Measurements from ENCODE around the gene BCL2.

The BCL2 gene

GRCh38 chr18:63179422-63179821 lies 140.1 kb downstream of the BCL2 start:
- DNase-seq = no peak

- no peak for DNase-seq
Measured at GRCh38 chr18:63178971-63179370, 140.6 kb downstream of the BCL2 start.

- DNase-seq = no peak
Measured at GRCh38 chr18:63177919-63178821, 141.4 kb downstream of the BCL2 start.

- no peak for DNase-seq
Measured at GRCh38 chr18:63177259-63177658, 142.3 kb downstream of the BCL2 start.

GRCh38 chr18:63175264-63175663 lies 144.3 kb downstream of the BCL2 start:
- no peak for DNase-seq

GRCh38 chr18:63173983-63174382 lies 145.6 kb downstream of the BCL2 start:
- no peak for DNase-seq

GRCh38 chr18:63169853-63170252 lies 149.7 kb downstream of the BCL2 start:
- DNase-seq = no peak

GRCh38 chr18:63168287-63168686 lies 151.3 kb downstream of the BCL2 start:
- DNase-seq = no peak

- DNase-seq = no peak
Measured at GRCh38 chr18:63166142-63166541, 153.4 kb downstream of the BCL2 start.

- DNase-seq = no peak
Measured at GRCh38 chr18:63164396-63164795, 155.2 kb downstream of the BCL2 start.

- no peak for DNase-seq
Measured at GRCh38 chr18:63162271-63163014, 157.1 kb downstream of the BCL2 start.

- peak in 1 of 2 donors; percentile 63 for DNase-seq
Measured at GRCh38 chr18:63161761-63162195, 157.8 kb downstream of the BCL2 start.

- no peak for DNase-seq
Measured at GRCh38 chr18:63161032-63161760, 158.4 kb downstream of the BCL2 start.

- no peak for DNase-seq
Measured at GRCh38 chr18:63160172-63160995, 159.2 kb downstream of the BCL2 start.

GRCh38 chr18:63159590-63159989 lies 160.0 kb downstream of the BCL2 start:
- no peak for DNase-seq

- no peak for DNase-seq
Measured at GRCh38 chr18:63158676-63159291, 160.8 kb downstream of the BCL2 start.

- DNase-seq = no peak
Measured at GRCh38 chr18:63158012-63158631, 161.4 kb downstream of the BCL2 start.

GRCh38 chr18:63157293-63158011 lies 162.1 kb downstream of the BCL2 start:
- DNase-seq = no peak

- DNase-seq = no peak
Measured at GRCh38 chr18:63155910-63156773, 163.4 kb downstream of the BCL2 start.

Measured in hippocampal formation (tissue), 2 donors.